WTC11 (cell line): ENCODE measurements around the gene PPDPF.

ENCODE experiments used
- ARID4B ChIP-seq: sonication (generic); formaldehyde crosslinking; IDR thresholded peaks from 2 replicates; pipeline ENCODE4 v1.8.0; 2023; ENCODE audit warnings: missing genetic modification reagents, mild to moderate bottlenecking, borderline replicate concordance
- ATF1 ChIP-seq: sonication (generic); formaldehyde crosslinking; IDR thresholded peaks from 2 replicates; pipeline ENCODE4 v1.8.1; 2023; ENCODE audit warnings: mild to moderate bottlenecking, moderate library complexity, missing genetic modification reagents
- CREM ChIP-seq: sonication (generic); formaldehyde crosslinking; IDR thresholded peaks from 2 replicates; pipeline ENCODE4 v1.8.1; 2022; ENCODE audit warnings: mild to moderate bottlenecking, missing genetic modification reagents, moderate library complexity
- ESRRA ChIP-seq: sonication (generic); formaldehyde crosslinking; IDR thresholded peaks from 2 replicates; pipeline ENCODE4 v1.8.1; 2022; ENCODE audit warnings: mild to moderate bottlenecking, missing genetic modification reagents, borderline replicate concordance
- JUN ChIP-seq: sonication (generic); formaldehyde crosslinking; IDR thresholded peaks from 2 replicates; pipeline ENCODE4 v1.8.0; 2023; ENCODE audit warnings: mild to moderate bottlenecking, missing genetic modification reagents
- NR3C1 ChIP-seq: sonication (generic); formaldehyde crosslinking; conservative IDR thresholded peaks from 2 replicates; pipeline ENCODE4 v1.8.1; 2023; ENCODE audit warnings: low read depth, mild to moderate bottlenecking, missing genetic modification reagents
- SP1 ChIP-seq: sonication (generic); formaldehyde crosslinking; conservative IDR thresholded peaks from 2 replicates; pipeline ENCODE4 v1.8.1; 2022; ENCODE audit warnings: missing genetic modification reagents
- TEAD1 ChIP-seq: sonication (generic); formaldehyde crosslinking; IDR thresholded peaks from 2 replicates; pipeline ENCODE4 v1.8.0; 2022; ENCODE audit warnings: mild to moderate bottlenecking, missing genetic modification reagents
- ZNF317 ChIP-seq: sonication (generic); formaldehyde crosslinking; IDR thresholded peaks from 2 replicates; pipeline ENCODE4 v1.8.1; 2023; ENCODE audit warnings: low read depth, mild to moderate bottlenecking, moderate library complexity, missing genetic modification reagents, borderline replicate concordance
- ZNF416 ChIP-seq: fragments of 250-450 bp; sonication (Bioruptor Pico); IDR thresholded peaks from 2 replicates; pipeline ENCODE4 v1.9.0; 2021; ENCODE audit warnings: mild to moderate bottlenecking, inconsistent platforms
- ZNF423 ChIP-seq: fragments of 250-450 bp; sonication (Bioruptor Pico); IDR thresholded peaks from 2 replicates; pipeline ENCODE4 v2.1.2; 2022; ENCODE audit warnings: mild to moderate bottlenecking, moderate library complexity
- TF ChIP-seq, protein P1 (sequence below): fragments of 200-600 bp; IDR thresholded peaks from 2 replicates; pipeline ENCODE4 v1.8.0; 2022; ENCODE audit warnings: antibody characterized with exemption
- TF ChIP-seq, protein P2 (sequence below): fragments of 250-450 bp; sonication (Bioruptor Pico); IDR thresholded peaks from 2 replicates; pipeline ENCODE4 v1.8.0; 2021; ENCODE audit warnings: mild to moderate bottlenecking
- TF ChIP-seq, protein P3 (sequence below): sonication (generic); formaldehyde crosslinking; IDR thresholded peaks from 2 replicates; pipeline ENCODE4 v1.8.0; 2022; ENCODE audit warnings: mild to moderate bottlenecking, missing genetic modification reagents

DNA sequence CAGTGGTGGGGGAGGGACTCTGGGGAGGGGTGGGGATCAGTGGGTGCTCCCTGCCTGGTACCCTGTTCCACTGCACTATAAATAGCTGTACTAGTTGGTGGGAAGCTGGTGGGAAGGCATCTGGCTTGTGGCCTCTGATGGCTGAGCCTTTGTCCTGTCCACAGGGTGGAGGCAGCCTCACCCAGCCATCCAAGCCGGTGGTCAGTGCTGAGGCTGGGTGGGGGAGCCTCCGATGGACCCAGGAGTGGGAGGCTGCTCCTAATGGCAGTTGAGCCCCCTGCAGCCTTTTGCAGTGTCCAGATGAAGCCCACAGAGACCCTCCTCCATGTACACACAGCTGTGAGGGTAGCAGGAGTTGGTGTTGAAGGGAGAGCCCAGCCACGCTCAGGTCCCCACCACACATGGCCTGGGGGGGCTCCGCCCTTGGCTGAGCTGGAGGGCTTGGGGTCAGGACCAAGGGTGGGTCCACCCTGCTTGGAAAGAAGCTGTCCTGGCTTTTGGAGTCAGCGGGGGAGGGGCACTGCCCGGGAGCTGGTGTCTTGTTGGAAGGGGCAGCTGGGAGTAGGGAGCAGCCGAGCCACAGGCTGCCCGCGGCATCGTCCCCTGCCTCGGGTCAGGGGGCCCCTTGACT is 2.5 kb downstream of the PPDPF start:
- no peak for TF ChIP-seq JUN
- TF ChIP-seq, protein P1, sequence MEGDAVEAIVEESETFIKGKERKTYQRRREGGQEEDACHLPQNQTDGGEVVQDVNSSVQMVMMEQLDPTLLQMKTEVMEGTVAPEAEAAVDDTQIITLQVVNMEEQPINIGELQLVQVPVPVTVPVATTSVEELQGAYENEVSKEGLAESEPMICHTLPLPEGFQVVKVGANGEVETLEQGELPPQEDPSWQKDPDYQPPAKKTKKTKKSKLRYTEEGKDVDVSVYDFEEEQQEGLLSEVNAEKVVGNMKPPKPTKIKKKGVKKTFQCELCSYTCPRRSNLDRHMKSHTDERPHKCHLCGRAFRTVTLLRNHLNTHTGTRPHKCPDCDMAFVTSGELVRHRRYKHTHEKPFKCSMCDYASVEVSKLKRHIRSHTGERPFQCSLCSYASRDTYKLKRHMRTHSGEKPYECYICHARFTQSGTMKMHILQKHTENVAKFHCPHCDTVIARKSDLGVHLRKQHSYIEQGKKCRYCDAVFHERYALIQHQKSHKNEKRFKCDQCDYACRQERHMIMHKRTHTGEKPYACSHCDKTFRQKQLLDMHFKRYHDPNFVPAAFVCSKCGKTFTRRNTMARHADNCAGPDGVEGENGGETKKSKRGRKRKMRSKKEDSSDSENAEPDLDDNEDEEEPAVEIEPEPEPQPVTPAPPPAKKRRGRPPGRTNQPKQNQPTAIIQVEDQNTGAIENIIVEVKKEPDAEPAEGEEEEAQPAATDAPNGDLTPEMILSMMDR: no peak
- no peak for TF ChIP-seq SP1 (CRISPR knock-in tag)
- TF ChIP-seq, protein P2, sequence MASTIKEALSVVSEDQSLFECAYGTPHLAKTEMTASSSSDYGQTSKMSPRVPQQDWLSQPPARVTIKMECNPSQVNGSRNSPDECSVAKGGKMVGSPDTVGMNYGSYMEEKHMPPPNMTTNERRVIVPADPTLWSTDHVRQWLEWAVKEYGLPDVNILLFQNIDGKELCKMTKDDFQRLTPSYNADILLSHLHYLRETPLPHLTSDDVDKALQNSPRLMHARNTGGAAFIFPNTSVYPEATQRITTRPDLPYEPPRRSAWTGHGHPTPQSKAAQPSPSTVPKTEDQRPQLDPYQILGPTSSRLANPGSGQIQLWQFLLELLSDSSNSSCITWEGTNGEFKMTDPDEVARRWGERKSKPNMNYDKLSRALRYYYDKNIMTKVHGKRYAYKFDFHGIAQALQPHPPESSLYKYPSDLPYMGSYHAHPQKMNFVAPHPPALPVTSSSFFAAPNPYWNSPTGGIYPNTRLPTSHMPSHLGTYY (CRISPR knock-in tag): no peak
- no peak for TF ChIP-seq ZNF423 (CRISPR knock-in tag)
- TF ChIP-seq ZNF317: no peak
- no peak for TF ChIP-seq ATF1 (CRISPR knock-in tag)
- no peak for TF ChIP-seq ZNF416
- no peak for TF ChIP-seq NR3C1 (CRISPR knock-in tag)
- TF ChIP-seq, protein P3, sequence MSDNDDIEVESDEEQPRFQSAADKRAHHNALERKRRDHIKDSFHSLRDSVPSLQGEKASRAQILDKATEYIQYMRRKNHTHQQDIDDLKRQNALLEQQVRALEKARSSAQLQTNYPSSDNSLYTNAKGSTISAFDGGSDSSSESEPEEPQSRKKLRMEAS (CRISPR knock-in tag): no peak
- TF ChIP-seq CREM (CRISPR knock-in tag): no peak
- TF ChIP-seq ESRRA: no peak
- TF ChIP-seq TEAD1 (CRISPR knock-in tag): no peak
- TF ChIP-seq ARID4B (CRISPR knock-in tag): no peak
